ENCODE results near the gene UBE2G1. TPM values are rescaled to one million over a fixed set of nuclear protein-coding genes. Genes with fewer than 3 reads are reported as not detected.

The UBE2G1 gene
- total RNA-seq, 4 donors from 2014 or later: 52.5 to 88.2 (median 73.5) TPM

- H3K27me3 ChIP-seq: no peaks in the 10 kb centered on the region
- H3K36me3 ChIP-seq: peaks cover 0 to 43% (median 0%) of the 10 kb centered on the region in 3 donors
- no peak overlapping the region for H3K4me3 ChIP-seq
- no peak overlapping the region for H3K27ac ChIP-seq
- DNase-seq: no peak
- WGBS, 2 donors: 90 to 95% methylated on average over 7 of the region's 7 CpGs
- H3K4me1 ChIP-seq: peaks cover 0 to 54% (median 20%) of the 10 kb centered on the region in 3 donors
- TF ChIP-seq CTCF (IDR thresholded peaks at IDR 0.05) (no peak), POLR2A (IDR thresholded peaks at IDR 0.05) (no peak)
- H3K9me3 ChIP-seq: no peaks in the 10 kb centered on the region
- intact Hi-C loops (cut with DNase I): loop anchor here (10.0 kb wide), 1 partner anchor 93 kb away; no protein-coding TSS in a partner anchor
Observed at GRCh38 chr17:4307179-4307930, 59.1 kb downstream of the UBE2G1 start.

- intact Hi-C loops (cut with DNase I): loop anchor here (10.0 kb wide), 1 partner anchor 90 kb away; no protein-coding TSS in a partner anchor
- Histone ChIP-seq H3K36me3 (peaks cover 0 to 57% (median 0%) of the 10 kb centered on the region in 3 donors), H3K27me3 (no peaks in the 10 kb centered on the region), H3K27ac (no peak overlapping the region), H3K9me3 (no peaks in the 10 kb centered on the region), H3K4me1 (peaks cover 0 to 35% (median 12%) of the 10 kb centered on the region in 3 donors), H3K4me3 (no peak overlapping the region)
- 85 to 94% methylated on average over 3 to 7 of the region's 7 CpGs for WGBS, 2 donors
- TF ChIP-seq CTCF (IDR thresholded peaks at IDR 0.05) (no peak), POLR2A (IDR thresholded peaks at IDR 0.05) (no peak)
- DNase-seq: no peak
Observed at GRCh38 chr17:4305224-4305623, 61.3 kb downstream of the UBE2G1 start.

- no peak for DNase-seq
- Histone ChIP-seq H3K27ac (no peak overlapping the region), H3K27me3 (no peaks in the 10 kb centered on the region), H3K36me3 (peaks cover 0 to 62% (median 0%) of the 10 kb centered on the region in 3 donors), H3K4me1 (peaks cover 0 to 28% (median 7%) of the 10 kb centered on the region in 3 donors), H3K4me3 (no peak overlapping the region), H3K9me3 (no peaks in the 10 kb centered on the region)
- intact Hi-C loops (cut with DNase I): loop anchor here (10.0 kb wide), 1 partner anchor 90 kb away; no protein-coding TSS in a partner anchor
- 47 to 51% methylated on average over 6 of the region's 6 CpGs for WGBS, 2 donors
- no peak for TF ChIP-seq POLR2A (IDR thresholded peaks at IDR 0.05)
- peak; percentile 37 to 70 (median 52) for TF ChIP-seq CTCF (IDR thresholded peaks at IDR 0.05)
Observed at GRCh38 chr17:4304417-4305027, 62.0 kb downstream of the UBE2G1 start.

GRCh38 chr17:4301066-4301465 lies 65.4 kb downstream of the UBE2G1 start:
- intact Hi-C loops (cut with DNase I): loop anchor here (10.0 kb wide), 1 partner anchor 86 kb away; no protein-coding TSS in a partner anchor
- no peaks in the 10 kb centered on the region for H3K9me3 ChIP-seq
- WGBS, 2 donors: 81 to 82% methylated on average over 5 of the region's 5 CpGs

More at GRCh38 chr17:4301066-4301465, 65.4 kb downstream of the UBE2G1 start:
- H3K4me1 ChIP-seq: peaks cover 0 to 14% (median 0%) of the 10 kb centered on the region in 3 donors
- peaks cover 0 to 57% (median 0%) of the 10 kb centered on the region in 3 donors for H3K36me3 ChIP-seq
- no peak for DNase-seq
- TF ChIP-seq POLR2A (IDR thresholded peaks at IDR 0.05): no peak
- TF ChIP-seq CTCF (IDR thresholded peaks at IDR 0.05): no peak
- H3K4me3 ChIP-seq: no peak overlapping the region
- no peaks in the 10 kb centered on the region for H3K27me3 ChIP-seq
- peak overlapping the region in 1 of 4 donors; percentile 22 for H3K27ac ChIP-seq

All from esophagus squamous epithelium (tissue), 5 donors.